HS-5 (cell line): ENCODE measurements around the gene TBC1D22A.

Experiments
- DNase-seq: peaks from one replicate; pipeline ENCODE4 v3.0.0-alpha.2; 2012; ENCODE audit warnings: low read depth

TBC1D22A gene

GRCh38 chr22:46835693-46836092 lies 73.2 kb downstream of the TBC1D22A start:
- no peak for DNase-seq

DNA sequence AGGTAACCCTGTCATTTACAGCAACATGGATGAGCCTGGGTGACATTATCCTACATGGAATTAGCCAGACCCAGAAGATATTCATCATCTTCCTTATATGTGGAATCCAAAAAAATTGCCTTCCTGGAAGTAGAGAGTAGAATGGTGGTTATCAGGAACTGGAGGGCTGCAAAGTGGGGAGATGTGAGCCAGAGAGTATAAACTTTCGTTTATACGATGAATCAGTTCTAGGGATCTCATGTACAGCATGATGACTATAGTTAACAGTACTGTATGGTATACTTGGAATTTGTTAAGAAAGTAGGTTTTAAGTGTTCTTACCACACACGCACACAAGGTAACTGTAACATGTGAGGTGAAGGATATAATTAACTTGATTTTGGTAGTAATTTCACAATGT lies 79.1 kb downstream of the TBC1D22A start:
- DNase-seq: no peak

DNA sequence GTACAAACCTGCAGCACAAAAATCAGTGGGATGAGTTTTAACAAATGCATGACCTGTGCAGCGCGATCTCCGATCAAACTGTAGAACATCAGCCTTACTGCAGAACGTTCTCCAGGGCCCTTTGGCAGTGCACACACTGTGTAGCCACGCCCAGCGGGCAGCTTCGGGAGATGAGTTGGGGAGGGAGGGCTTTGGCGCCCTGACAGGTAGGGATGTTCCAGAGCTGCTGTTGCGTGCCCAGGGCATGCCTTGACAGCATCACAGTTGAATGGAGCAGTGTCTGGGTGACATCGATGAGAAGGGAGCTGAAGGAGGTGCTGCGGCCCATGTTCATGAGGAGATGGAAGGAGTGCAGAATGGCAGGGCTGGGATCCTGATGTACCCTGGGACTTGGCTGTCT lies 80.2 kb downstream of the TBC1D22A start:
- no peak for DNase-seq

- DNase-seq: no peak
These were observed 81.4 kb downstream of the TBC1D22A start for GRCh38 chr22:46843821-46844255.

DNA sequence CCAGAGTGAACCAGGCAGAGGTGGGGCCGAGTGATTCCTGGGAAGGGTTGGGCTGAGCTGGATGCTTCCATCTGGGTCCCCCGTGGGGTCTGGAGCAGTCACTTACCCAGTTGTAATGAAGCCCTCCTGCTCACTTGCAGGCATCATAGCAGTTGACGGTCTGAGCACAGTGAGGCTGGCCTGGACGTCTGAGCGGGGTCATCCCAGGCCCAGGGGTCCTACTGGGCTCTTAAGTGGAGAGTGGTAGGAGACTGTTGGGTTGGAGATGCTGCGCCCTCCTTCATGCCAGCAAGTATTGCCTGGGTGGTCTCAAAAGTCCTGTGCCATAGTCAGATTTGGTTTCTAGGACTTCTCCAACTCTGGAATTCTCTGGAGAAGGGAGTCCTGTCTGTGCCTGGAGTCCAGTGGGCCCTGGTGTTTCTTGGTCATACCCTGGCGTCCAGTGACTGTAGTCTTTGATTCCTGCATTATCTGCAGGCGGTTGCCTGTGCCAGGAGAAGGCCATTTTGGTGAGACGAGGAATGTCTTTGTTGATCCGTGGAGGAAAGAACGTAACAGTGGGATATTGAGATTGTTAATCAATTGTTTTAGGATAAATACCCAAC lies 82.3 kb downstream of the TBC1D22A start:
- DNase-seq: no peak

DNA sequence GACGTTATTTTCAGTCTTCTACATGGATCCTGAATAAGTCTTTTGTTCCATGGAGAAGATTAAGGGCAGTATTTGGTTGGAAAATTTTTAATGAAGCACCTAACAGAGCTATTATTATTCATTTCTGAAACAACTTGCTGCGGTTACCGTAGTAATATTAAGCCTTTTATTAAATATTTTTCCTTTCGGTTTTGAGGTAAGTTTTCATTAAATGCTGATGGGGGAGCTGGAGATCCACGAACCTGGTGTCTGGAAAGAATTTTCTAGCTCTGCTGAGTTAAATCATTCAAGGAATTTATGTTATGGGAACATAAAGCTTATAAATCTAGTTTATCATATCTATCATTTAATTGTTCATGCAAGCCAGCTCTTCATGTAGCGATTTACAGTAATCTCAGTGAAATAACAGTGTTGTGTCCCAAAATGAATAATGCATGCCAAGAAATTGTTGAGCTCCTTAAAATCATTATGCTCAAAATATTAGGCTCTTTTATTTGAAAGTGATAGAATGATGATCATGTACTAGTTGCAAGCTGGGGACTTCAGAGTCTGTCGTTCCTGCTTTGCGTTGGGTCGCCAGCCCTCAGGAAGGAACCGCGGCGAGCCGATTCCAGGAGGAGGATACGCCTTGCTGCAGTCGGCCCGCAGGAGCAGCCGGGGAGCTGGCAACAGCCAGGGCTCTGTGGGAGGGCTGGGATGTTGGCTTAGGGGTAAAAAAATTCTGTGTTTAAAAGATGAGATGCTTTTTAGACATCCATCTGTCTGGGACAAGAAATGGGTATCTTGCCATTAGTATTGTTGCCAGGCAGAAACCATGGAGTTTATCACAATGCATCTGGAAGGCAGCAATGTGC lies 83.1 kb downstream of the TBC1D22A start:
- DNase-seq: no peak

DNA sequence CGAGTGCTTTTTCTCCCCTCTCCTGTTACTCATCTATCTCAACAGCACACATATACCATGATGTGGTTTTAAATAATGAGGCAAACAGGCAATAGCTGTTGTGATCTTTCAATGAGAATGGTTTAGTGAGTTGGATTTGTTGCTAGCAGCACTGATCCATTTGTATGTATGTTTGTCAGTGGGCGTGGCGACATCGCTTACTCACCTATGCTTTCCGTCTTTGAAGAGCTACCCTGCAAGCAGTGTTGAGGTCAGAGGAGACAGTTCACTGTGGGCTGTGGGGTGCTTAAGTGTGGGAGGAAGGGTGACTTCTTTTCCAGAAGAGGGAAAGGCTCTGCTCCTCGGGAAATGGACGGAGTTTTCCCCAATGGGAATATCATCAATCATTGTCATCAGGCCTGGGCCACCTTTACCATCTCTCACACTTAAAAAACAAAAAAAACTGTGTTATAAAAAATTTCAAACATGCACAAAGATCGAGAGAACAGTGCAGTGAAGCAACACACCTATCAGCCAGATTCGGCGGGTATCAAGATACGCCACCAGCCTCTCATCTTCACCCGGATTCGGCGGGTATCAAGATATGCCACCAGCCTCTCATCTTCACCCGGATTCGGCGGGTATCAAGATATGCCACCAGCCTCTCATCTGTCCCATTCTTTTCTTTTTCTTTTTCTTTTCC lies 83.8 kb downstream of the TBC1D22A start:
- DNase-seq: no peak

DNA sequence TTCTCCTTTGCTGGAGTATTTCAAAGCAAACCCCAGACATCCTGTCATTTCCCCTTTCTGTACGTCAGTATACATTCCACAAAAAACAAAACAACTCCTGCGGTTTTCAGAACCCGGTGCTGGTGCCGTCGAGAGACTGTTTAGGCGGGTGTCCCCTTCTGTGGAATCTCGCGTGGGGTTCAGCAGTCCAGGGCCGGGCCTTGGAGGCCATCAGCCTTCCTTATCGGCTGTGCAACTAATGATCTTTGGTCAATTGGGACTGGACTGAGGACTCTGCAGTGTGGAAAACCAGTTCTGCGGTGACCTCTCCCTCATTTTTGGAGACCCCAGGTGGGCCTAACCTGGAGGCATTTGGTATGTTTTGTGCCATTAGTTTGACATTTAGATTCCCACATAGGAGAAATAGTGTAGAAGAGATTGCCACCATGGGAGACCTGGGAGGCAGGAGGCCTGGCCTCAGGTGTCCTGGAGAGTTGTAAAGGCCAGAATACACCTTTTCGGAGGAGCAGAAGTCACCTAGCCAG lies 84.4 kb downstream of the TBC1D22A start:
- no peak for DNase-seq

- DNase-seq: no peak
These were observed 85.7 kb downstream of the TBC1D22A start for GRCh38 chr22:46848197-46848596.

GRCh38 chr22:46849101-46849500 lies 86.7 kb downstream of the TBC1D22A start:
- no peak for DNase-seq

- DNase-seq: no peak
These were observed 87.5 kb downstream of the TBC1D22A start for GRCh38 chr22:46849951-46850350.

DNA sequence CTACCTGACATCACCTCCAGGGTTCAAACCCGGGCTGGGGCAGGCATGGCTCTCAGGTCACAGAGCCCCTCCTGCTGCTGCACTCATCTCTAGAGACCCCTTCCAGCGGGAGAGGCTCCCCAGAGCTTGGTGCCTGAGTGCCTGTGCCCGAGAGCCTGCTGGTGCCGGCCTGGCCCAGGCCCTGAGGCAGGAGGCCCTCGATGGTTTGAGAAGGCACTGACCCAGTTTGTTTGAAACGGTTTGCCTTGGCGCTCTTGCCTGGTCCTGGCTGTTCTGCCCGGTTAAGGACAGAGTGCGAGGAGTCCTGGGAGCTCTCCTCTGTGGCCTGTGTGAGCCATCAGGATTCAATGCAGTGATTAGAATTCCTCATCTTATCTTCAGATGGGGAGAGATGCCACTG lies 88.9 kb downstream of the TBC1D22A start:
- DNase-seq: no peak

- no peak for DNase-seq
These were observed 89.5 kb downstream of the TBC1D22A start for GRCh38 chr22:46851941-46852340.

DNA sequence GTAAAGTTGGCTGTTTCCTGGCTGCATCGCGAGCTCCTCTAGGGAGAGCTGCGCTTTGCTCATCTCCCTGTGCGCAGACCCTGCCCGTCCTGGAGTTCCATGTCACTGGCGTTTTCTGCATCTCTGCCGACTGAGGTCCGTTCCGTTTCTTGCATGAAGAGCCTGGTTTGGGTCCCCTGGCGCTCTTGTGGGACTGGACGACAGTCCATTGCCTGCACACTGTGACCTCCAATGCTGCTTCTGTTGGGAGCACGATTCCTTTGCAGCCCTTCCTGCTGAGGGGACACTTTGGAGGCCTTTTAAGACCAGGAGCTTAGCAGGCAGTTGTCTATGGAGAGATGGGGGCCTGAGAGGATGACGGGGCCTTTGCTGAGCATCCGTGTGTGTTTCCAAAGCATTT lies 90.3 kb downstream of the TBC1D22A start:
- DNase-seq: no peak

DNA sequence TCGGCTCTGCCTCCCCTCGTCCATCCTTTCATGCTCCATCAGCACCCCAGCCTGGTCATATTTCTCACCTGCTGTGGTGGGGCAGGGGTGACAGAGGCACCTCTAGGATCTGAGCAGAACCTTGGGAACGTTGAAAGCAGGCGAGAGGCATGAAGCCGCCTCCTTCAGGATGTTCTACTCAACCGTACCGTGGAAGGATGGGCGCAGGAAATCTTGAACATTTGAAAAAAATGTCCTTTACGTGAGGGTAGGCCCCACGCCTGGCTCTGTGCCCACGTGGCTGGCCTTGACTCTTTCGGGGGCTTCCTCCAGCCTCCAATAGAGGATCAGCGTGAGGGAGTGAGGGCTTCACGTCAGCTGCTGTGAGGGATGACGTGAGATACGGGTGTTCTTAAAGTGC lies 90.7 kb downstream of the TBC1D22A start:
- DNase-seq: no peak

DNA sequence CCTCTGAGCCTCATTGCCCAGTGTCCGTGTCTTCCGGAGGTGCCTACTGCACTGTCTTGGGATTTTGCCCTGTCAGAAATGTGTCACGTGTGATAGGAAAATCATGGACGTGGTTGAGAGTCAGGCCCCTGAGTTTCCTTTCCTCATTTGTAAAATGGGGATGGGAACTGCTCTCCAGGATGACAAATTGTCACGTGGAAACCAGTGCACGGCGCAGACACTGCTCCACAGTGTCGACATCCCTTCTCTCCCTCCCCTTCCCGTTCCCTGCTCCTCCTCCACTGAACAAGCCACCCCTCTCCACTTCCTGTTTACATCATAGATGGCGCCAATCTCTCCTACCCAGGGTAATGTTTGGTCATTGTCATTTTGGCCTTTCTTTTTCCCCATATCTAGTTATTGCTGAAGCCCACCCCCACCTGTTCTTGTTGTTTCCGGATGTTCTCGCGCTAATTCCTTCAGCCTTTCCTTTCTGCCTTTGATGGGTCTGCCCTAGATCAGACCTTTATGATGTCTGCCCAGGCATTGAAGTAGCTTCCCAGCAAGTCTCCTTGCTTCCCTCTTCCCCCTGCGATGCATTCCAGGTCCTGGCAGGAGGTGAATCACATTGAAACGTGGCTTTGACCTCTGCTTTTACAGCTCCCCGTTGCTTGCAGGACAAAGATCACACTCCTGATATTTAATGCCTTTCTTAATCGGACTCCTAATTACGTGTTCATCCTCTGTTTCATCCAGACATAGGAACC lies 91.8 kb downstream of the TBC1D22A start:
- DNase-seq: no peak

GRCh38 chr22:46855681-46856080 lies 93.2 kb downstream of the TBC1D22A start:
- no peak for DNase-seq

DNA sequence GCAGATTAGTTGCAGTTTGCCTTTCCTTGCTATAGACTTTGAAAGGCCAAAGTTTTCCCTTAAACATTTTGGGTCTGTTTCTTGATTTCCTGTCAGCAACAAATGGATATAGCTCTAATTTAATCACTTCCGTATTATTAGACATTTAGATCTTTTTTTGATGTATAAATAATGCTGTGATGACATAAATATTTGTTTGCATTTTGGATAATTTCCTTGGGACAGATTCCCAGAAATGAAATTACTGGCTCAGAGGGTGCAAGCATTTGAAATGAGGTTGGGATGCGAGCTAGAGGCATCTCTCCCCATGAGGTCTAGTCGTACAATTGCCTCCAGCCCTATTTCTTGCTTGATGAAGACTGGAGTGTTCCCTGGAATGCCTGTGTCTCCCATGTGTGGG lies 94.2 kb downstream of the TBC1D22A start:
- DNase-seq: no peak

DNA sequence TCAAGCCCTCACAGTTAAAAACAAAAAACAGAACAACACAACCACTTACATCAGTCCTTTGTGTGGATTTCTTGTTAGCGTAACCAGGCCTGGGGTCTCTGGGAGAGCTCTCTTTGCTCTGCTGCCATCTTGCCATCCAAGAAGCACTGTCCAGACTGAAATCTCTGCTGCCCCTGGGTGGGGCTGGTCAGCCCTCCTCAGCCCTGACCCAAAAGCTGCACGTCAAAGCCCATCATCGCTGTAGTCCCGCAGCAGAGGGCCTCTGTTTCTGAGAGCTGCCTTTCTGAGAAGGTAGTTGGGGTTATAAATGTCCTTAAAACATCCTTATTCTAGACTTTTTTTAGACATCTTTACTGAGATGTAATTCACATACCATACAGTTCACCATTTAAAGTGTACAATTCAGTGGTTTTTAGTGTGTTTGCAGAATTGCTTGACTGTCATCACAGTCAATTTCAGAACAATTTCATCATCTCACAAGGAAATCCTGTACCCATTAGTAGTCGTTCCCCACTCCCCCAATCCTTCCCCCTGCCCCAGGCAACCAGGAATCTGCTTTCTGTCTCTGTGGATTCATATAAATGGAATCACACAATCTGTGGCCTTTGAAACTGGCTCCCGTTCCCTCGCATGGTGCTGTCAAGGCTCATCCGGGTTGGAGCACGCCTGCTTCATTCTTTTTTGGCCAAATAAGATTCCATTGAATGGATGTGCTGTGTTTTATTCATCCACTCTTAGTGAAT lies 94.9 kb downstream of the TBC1D22A start:
- DNase-seq: no peak

- DNase-seq: no peak
These were observed 95.4 kb downstream of the TBC1D22A start for GRCh38 chr22:46857885-46858143.

DNA sequence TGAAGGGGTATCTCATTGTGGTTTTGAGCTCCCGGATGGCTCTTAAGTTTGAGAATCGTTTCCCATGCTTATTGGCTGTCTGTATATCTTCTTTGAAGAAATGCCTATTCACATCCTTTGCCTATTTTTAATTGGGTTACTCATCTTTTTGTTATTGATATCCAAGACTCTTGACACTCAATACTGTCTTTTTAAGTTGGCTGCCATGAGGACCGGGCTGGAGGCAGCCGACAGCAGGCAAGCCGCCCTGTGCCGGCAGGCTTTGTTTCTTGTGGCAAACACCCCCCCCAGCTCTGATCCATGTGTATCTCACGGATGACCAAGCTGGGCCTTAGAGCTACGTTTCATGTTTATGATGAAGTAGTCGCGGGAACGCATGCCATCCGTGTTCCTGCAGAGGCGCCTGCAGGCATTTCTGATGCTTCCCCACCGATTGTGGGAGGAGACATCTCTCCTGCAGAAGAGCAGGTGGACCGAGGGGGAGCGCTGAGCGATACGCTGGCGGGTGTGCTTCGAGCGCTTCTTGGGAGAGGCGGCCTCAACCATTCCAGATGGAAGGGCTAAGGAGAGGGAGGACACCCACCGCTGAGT lies 95.8 kb downstream of the TBC1D22A start:
- no peak for DNase-seq
